ENCODE measurements around the gene POLR2E. TPM values are rescaled to one million over a fixed set of nuclear protein-coding genes. Genes with fewer than 3 reads are reported as not detected.

Gene POLR2E
- total RNA-seq, 1 experiment from 2014 or later = 173 TPM

DNA sequence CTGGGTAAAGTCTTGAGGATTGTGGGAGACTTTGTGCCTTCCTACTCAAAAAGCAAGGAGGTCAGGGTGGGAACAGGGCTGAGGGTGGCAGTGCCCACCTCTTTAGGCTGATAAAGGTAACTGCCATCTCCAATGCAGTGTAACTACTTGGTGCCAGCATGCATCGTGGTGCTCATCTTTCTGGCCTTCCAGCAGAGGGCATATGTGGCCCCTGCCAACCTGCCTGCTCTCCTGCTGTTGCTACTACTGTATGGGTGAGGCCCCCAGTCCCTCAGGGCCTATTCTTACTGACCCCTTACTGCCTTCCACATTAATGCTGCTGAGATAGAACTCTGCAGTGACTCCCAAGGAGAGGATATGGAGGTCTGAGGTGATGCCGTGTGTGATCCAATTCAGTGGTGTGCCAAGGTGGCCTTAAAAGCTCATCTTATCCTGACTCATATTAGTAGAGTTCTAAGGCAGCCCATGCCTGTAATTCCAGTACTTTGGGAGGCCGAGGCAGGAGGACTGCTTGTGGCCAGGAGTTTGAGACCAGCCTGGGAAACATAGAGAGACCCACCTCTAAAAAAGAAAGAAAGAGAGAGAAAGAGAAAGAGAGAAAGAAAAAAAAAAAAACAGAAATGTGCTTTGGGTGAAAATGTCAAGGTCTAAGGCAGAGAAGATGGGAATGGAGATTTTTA lies 37.9 kb downstream of the POLR2E start:
- no peaks in the 10 kb centered on the region for H3K9me3 ChIP-seq (replicated peaks)
- H3K36me3 ChIP-seq = no peaks in the 10 kb centered on the region
- H3K4me1 ChIP-seq (replicated peaks) = no peaks in the 10 kb centered on the region
- H3K4me3 ChIP-seq = no peak overlapping the region
- peak in 1 of 2 experiments; percentile 42 for DNase-seq (ENCODE audit: low read depth in 1 of 2, low spot score in 2 of 2)
- H3K27ac ChIP-seq = no peak overlapping the region
- no peaks in the 10 kb centered on the region for H3K27me3 ChIP-seq (replicated peaks)

- no peaks in the 10 kb centered on the region for H3K36me3 ChIP-seq
- H3K27ac ChIP-seq = no peak overlapping the region
- H3K4me3 ChIP-seq = no peak overlapping the region
- DNase-seq (ENCODE audit: low read depth in 1 of 2, low spot score in 2 of 2) = no peak
- no peaks in the 10 kb centered on the region for H3K4me1 ChIP-seq (replicated peaks)
- H3K27me3 ChIP-seq (replicated peaks) = no peaks in the 10 kb centered on the region
- no peaks in the 10 kb centered on the region for H3K9me3 ChIP-seq (replicated peaks)
Observed at GRCh38 chr19:1055886-1056620, 39.1 kb downstream of the POLR2E start.

DNA sequence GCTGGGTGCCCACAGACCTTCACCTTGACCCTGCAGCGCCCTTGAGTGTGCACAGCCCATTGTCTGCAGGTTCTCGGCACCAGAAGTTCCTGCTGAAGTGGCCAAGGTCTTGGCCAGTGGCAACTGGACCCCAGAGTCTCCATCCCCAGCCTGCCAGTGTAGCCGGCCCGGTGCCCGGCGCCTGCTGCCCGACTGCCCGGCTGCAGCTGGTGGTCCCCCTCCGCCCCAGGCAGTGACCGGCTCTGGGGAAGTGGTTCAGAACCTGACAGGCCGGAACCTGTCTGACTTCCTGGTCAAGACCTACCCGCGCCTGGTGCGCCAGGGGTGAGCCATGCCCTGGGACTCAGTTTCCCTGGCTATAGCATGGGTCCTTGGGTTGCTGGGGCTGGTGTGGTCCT lies 40.1 kb downstream of the POLR2E start:
- no peaks in the 10 kb centered on the region for H3K9me3 ChIP-seq (replicated peaks)
- H3K27me3 ChIP-seq (replicated peaks) = no peaks in the 10 kb centered on the region
- no peak for DNase-seq (ENCODE audit: low read depth in 1 of 2, low spot score in 2 of 2)
- no peak overlapping the region for H3K4me3 ChIP-seq
- no peaks in the 10 kb centered on the region for H3K36me3 ChIP-seq
- no peak overlapping the region for H3K27ac ChIP-seq
- H3K4me1 ChIP-seq (replicated peaks) = no peaks in the 10 kb centered on the region

DNA sequence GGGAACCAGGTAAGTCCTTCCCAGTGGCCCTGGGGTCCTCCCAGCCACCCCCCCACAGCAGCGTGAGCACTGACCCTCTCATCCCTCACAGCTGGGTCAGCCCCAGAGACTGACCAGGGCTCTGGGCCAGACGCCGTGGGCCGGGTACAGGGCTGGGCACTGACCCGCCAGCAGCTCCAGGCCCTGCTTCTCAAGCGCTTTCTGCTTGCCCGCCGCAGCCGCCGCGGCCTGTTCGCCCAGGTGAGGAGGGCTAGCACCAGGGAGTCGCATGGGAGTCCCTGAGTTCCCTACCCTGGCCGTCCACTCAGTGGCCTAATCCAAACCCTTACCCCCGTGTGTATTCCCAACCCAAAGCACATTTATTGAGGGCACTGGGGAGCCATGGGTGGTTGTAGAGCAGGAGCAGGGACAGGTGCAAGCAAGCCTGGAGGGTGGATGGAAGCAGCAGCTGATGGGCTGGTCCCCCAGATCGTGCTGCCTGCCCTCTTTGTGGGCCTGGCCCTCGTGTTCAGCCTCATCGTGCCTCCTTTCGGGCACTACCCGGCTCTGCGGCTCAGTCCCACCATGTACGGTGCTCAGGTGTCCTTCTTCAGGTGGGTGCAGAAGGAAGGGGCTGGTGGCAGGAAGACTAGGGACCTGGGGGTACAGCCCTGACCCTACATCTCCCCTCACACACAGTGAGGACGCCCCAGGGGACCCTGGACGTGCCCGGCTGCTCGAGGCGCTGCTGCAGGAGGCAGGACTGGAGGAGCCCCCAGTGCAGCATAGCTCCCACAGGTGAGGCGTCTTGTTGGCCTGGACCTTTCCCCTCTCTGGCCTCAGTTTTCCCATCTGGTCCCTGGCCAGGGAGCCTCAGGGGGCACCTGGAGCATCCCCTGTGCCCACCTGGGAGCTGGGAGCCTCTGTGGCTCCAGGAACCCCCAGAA lies 40.8 kb downstream of the POLR2E start:
- no peak for DNase-seq (ENCODE audit: low read depth in 1 of 2, low spot score in 2 of 2)
- Histone ChIP-seq H3K4me3 (no peak overlapping the region), H3K27me3 (replicated peaks) (no peaks in the 10 kb centered on the region), H3K27ac (no peak overlapping the region), H3K4me1 (replicated peaks) (no peaks in the 10 kb centered on the region), H3K9me3 (replicated peaks) (no peaks in the 10 kb centered on the region), H3K36me3 (no peaks in the 10 kb centered on the region)

DNA sequence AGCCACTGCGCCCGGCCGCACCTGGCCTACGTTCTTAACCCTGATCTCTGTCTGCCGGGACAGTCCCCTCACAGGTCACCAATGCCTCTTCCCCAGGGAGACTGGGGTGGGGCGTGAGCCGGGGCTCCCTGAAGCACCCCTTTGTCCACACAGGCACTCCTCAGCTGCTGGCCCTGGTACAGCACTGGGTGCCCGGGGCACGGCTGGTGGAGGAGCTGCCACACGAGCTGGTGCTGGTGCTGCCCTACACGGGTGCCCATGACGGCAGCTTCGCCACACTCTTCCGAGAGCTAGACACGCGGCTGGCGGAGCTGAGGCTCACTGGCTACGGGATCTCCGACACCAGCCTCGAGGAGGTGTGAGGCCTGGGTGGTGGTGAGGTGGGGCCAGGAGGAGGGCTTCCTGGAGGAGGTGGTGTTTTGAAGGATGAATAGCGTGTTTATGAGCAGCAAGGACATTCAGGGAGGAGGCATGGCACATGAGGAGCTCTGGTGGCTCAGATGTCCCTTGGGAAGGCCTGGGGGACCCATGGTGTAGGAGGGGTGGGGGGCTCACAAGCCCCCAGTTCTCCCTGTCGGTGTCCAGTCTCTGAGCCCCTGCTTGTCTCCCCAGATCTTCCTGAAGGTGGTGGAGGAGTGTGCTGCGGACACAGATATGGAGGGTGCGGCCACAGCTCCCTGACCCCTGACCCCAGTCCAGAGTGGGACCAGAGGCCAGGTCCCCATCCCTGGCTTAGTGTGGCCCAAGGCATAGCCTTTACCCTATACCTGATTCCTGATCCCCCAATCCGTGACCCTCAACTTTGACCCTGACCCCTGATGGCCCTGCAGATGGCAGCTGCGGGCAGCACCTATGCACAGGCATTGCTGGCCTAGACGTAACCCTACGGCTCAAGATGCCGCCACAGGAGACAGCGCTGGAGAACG lies 41.7 kb downstream of the POLR2E start:
- Histone ChIP-seq H3K4me1 (replicated peaks) (no peaks in the 10 kb centered on the region), H3K27me3 (replicated peaks) (no peaks in the 10 kb centered on the region), H3K9me3 (replicated peaks) (no peaks in the 10 kb centered on the region), H3K4me3 (no peak overlapping the region), H3K27ac (no peak overlapping the region), H3K36me3 (no peaks in the 10 kb centered on the region)
- DNase-seq (ENCODE audit: low read depth in 1 of 2, low spot score in 2 of 2) = no peak

- DNase-seq (ENCODE audit: low read depth in 1 of 2, low spot score in 2 of 2) = no peak
- no peak overlapping the region for H3K4me3 ChIP-seq
- H3K9me3 ChIP-seq (replicated peaks) = no peaks in the 10 kb centered on the region
- H3K27me3 ChIP-seq (replicated peaks) = no peaks in the 10 kb centered on the region
- no peaks in the 10 kb centered on the region for H3K36me3 ChIP-seq
- no peak overlapping the region for H3K27ac ChIP-seq
- H3K4me1 ChIP-seq (replicated peaks) = no peaks in the 10 kb centered on the region
Observed at GRCh38 chr19:1052349-1052975, 42.7 kb downstream of the POLR2E start.

DNA sequence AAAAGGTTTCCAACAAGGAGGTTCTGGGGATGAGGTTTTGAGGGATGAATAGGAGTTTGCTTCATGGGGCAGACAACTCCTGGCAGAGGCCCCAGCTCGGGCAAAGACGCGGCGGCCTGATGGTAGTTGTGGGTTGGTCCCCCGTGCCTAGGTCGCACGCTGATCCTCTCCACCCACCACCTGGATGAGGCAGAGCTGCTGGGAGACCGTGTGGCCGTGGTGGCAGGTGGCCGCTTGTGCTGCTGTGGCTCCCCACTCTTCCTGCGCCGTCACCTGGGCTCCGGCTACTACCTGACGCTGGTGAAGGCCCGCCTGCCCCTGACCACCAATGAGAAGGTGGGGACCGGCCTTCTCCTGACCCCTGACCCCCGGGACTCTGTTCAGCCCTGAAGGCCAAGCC lies 43.4 kb downstream of the POLR2E start:
- no peak for DNase-seq (ENCODE audit: low read depth in 1 of 2, low spot score in 2 of 2)

DNA sequence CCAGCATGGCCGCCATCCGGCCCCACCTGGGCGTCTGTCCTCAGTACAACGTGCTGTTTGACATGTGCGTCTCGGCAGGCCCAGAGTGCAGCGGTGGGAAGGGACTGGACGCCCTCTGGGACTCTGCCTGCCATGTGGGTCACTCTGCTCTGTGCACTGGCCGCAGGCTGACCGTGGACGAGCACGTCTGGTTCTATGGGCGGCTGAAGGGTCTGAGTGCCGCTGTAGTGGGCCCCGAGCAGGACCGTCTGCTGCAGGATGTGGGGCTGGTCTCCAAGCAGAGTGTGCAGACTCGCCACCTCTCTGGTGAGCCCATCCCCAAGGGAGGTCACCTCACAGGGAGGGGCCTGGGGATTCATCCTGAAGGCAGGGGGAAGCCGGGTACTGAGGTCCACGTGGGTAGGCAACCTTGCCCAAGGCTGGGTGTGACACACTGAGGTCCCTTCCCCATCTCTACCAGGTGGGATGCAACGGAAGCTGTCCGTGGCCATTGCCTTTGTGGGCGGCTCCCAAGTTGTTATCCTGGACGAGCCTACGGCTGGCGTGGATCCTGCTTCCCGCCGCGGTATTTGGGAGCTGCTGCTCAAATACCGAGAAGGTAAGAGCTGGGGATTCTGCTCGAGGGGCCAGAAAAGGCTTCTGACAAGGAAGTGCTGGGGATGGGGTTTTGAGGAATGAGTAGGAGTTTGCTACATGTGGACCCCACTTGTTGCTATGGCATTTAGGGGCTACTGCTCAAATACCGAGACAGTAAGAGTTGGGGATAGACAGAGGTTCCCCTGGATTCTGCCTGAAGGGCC lies 44.0 kb downstream of the POLR2E start:
- no peak overlapping the region for H3K27ac ChIP-seq
- no peak for DNase-seq (ENCODE audit: low read depth in 1 of 2, low spot score in 2 of 2)
- no peaks in the 10 kb centered on the region for H3K36me3 ChIP-seq
- no peaks in the 10 kb centered on the region for H3K9me3 ChIP-seq (replicated peaks)
- H3K27me3 ChIP-seq (replicated peaks) = no peaks in the 10 kb centered on the region
- H3K4me3 ChIP-seq = no peak overlapping the region
- no peaks in the 10 kb centered on the region for H3K4me1 ChIP-seq (replicated peaks)

More for the DNA sequence above, 43.4 kb downstream of the POLR2E start:
- Histone ChIP-seq H3K27ac (no peak overlapping the region), H3K4me1 (replicated peaks) (no peaks in the 10 kb centered on the region), H3K36me3 (no peaks in the 10 kb centered on the region), H3K9me3 (replicated peaks) (no peaks in the 10 kb centered on the region), H3K27me3 (replicated peaks) (no peaks in the 10 kb centered on the region), H3K4me3 (no peak overlapping the region)

DNA sequence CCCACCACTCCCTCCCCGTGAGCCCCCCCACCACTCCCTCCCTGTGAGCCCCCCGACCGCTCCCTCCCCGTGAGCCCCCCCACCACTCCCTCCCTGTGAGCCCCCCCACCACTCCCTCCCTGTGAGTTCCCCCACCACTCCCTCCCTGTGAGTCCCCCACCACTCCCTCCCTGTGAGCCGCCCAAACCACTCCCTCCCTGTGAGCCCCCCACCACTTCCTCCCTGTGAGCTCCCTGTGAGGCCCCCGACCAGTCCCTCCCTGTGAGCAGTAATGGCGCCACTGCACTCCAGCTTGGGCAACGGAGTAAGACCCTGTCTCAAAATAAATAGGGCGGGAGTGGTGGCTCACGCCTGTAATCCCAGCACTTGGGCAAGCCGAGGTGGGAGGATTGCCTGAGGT lies 45.4 kb downstream of the POLR2E start:
- no peak overlapping the region for H3K4me3 ChIP-seq
- no peak for DNase-seq (ENCODE audit: low read depth in 1 of 2, low spot score in 2 of 2)
- no peaks in the 10 kb centered on the region for H3K4me1 ChIP-seq (replicated peaks)
- no peaks in the 10 kb centered on the region for H3K27me3 ChIP-seq (replicated peaks)
- H3K9me3 ChIP-seq (replicated peaks) = no peaks in the 10 kb centered on the region
- H3K36me3 ChIP-seq = no peaks in the 10 kb centered on the region
- H3K27ac ChIP-seq = no peak overlapping the region

DNA sequence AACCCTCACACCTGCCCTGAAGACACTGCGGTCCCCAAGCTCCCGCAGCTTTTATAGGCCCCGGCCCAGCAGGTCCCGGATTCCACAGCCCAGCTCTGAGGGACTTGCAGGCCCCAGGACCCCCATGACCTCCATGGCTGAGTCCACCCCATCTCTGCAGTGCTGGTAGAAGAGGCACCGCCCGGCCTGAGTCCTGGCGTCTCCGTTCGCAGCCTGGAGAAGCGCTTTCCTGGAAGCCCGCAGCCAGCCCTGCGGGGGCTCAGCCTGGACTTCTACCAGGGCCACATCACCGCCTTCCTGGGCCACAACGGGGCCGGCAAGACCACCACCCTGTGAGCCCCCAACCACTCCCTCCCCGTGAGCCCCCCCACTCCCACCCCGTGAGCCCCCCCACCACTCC lies 46.1 kb downstream of the POLR2E start:
- H3K27ac ChIP-seq = no peak overlapping the region
- no peaks in the 10 kb centered on the region for H3K4me1 ChIP-seq (replicated peaks)
- no peaks in the 10 kb centered on the region for H3K36me3 ChIP-seq
- no peaks in the 10 kb centered on the region for H3K9me3 ChIP-seq (replicated peaks)
- no peak overlapping the region for H3K4me3 ChIP-seq
- DNase-seq (ENCODE audit: low read depth in 1 of 2, low spot score in 2 of 2) = no peak
- no peaks in the 10 kb centered on the region for H3K27me3 ChIP-seq (replicated peaks)

DNA sequence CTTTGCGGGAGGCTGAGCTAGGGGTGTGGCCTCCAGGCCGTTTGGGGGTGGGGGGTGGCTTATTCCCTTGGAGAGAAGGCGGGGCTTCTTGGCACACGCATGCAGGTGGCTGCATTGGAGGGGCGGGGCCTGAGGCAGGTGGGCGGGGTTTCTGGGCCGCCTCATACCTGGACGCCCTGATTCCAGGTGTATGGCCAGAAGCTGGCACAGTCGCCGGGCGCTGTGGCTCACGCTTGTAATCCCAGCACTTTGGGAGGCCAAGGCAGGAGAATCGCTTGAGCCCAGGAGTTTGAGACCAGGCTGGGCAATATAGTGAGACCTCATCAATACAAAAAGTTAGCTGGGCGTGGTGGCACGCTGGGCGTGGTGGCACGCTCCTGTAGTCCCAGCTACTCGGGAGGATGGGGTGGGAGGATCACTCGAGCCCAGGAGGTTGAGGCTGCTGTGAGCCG lies 47.5 kb downstream of the POLR2E start:
- Histone ChIP-seq H3K9me3 (replicated peaks) (no peaks in the 10 kb centered on the region), H3K4me1 (replicated peaks) (no peaks in the 10 kb centered on the region), H3K27me3 (replicated peaks) (no peaks in the 10 kb centered on the region), H3K4me3 (no peak overlapping the region), H3K27ac (no peak overlapping the region), H3K36me3 (no peaks in the 10 kb centered on the region)
- no peak for DNase-seq (ENCODE audit: low read depth in 1 of 2, low spot score in 2 of 2)

All from SJSA1 (cell line).